Sciatic nerve (tissue), 2 donors: Measurements from ENCODE around the gene OXER1. TPM values are rescaled to one million over a fixed set of nuclear protein-coding genes. Genes with fewer than 3 reads are reported as not detected.
A peak's percentile ranks its signal among the peaks of the same experiment; 100 is the strongest.

ENCODE experiments used
- ATAC-seq: fragments of 200-7000 bp; cut with Tn5 transposase; one replicate; pipeline ENCODE4 v1.9.1; 2020; ENCODE audit warnings: mild to moderate bottlenecking, moderate library complexity
- DNase-seq: peaks from one replicate; pipeline ENCODE4 v3.0.0-alpha.2; 2020; ENCODE audit warnings: low spot score
- intact Hi-C: fragments of 100-400 bp; cut with DNase I; formaldehyde crosslinking; loops from one replicate; pipeline ENCODE4 v1.14.2; 2022
- total RNA-seq: library from RNA; stranded (reverse); fragmentation: NEBNext Ultra II Directional; extraction: Animal tissue kit (Norgen Biotek cat#: 25700); gene quantifications from one replicate; pipeline ENCODE4 v1.2.1, GENCODE V29; 2021
- donor health status: DM: no; HTN: no; CAD: no.
- donor health status: DM: no; HTN: no; CAD: no.

OXER1 gene
- total RNA-seq, 1 donor from 2014 or later, result 2.8 TPM

- intact Hi-C loops, result no loop called here
- ATAC-seq (no peak), DNase-seq (no peak)
Observed at GRCh38 chr2:42775810-42776209, 11.9 kb upstream of the OXER1 start.

- intact Hi-C loops, result no loop called here
- ATAC-seq, result no peak
- no peak for DNase-seq
Observed at GRCh38 chr2:42775186-42775585, 11.3 kb upstream of the OXER1 start.

DNA sequence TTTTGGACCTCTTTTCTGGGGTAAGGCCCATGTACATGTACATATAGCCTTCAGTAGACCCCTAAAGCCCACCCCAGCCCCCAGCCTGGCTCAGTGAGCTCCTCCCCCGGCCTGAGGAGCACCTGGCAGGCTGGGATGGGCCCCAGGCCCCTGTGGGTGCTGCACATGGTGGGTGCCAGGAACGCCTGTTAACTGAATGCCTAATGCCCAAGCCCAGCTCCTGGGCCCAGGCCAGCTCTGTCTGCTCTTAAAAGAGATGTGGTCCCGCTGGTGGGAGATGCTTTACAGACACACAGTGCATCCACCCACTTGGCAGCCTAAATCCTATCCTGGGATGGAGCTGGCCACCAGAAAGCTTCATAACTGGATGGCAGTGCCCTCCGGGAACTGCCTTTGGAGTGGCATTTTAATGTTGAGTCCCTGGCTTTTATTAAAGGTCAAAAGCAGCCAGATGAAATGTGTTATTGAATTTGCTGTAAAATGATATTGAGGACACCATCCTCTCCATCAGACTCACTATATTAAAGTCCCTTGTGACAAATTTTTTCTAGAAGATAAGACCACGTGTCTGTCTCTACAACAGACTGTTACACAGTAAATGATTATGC is 7.7 kb upstream of the OXER1 start:
- DNase-seq, result no peak
- no peak for ATAC-seq
- intact Hi-C loops, result no loop called here

DNA sequence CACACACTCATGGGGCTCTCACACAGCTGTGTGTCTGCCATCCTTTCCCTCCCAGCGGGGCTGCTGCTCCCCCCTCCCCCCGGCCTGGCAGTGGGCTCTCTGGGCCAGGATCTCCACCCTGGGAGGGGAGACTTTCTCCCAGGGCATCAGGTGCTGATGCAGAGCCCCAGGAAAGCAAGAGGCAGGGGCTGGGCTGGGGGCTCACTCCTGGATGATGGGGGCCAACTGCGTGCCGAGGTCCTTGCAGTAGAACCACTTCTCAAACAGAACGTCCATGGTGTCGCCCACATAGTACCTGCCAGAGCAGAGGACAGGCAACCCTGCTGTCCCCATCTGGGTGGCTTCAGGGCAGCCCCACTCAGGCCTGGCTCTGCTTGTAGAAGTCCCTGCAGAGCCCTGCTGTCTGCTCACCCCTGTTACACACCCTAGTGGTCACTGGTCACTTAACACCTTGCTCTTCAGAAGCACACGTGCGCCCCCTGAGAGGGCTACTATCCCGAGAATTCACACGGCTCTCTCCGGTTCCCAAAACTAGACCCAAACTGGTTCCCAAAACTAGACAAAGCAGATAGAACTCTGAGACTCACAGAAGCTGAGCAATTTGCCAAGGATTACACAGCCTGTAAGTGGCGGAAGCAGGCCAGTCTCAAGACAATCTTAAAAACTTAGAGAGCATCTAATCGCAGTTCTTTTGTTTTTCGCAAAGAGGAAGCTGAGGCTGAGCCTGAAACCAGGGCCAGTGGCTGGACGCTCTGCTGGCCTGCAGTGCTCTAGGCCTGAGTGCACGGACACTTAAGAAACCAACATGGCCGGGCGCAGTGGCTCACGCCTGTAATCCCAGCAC is 6.6 kb upstream of the OXER1 start:
- ATAC-seq, result peak; percentile 68
- intact Hi-C loops, result no loop called here
- DNase-seq, result no peak

- DNase-seq, result no peak
- ATAC-seq, result no peak
- intact Hi-C loops, result no loop called here
Observed at GRCh38 chr2:42769583-42770287, 5.8 kb upstream of the OXER1 start.

DNA sequence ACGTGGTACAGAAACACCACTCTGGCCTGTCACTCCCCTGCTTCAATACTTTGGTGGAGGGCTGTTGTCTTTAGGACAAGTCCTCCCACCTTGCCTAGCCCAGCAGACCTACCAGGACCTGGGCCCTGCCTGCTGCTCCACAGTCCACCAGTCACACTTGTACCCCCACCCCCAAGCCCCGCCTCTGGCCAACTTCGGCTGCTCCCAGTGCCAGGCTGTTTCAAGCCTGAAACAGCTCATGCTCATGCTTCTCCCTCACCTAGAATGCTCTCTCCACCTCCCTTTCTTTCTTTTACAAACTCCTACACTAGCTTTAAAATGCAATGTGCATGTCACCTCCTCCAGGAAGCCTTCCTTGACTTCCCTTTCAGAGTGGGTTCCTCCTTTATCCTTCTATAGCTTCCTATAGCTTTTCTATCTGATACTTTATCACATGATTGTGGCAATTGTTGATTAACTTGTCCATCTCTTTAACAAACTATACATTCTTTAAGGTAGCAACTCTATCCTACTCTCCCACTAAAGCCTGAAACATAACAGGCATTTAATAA is 4.8 kb upstream of the OXER1 start:
- ATAC-seq (no peak), DNase-seq (no peak)
- intact Hi-C loops, result no loop called here

GRCh38 chr2:42767899-42768705 is 4.2 kb upstream of the OXER1 start:
- ATAC-seq (no peak), DNase-seq (no peak)
- intact Hi-C loops, result no loop called here

DNA sequence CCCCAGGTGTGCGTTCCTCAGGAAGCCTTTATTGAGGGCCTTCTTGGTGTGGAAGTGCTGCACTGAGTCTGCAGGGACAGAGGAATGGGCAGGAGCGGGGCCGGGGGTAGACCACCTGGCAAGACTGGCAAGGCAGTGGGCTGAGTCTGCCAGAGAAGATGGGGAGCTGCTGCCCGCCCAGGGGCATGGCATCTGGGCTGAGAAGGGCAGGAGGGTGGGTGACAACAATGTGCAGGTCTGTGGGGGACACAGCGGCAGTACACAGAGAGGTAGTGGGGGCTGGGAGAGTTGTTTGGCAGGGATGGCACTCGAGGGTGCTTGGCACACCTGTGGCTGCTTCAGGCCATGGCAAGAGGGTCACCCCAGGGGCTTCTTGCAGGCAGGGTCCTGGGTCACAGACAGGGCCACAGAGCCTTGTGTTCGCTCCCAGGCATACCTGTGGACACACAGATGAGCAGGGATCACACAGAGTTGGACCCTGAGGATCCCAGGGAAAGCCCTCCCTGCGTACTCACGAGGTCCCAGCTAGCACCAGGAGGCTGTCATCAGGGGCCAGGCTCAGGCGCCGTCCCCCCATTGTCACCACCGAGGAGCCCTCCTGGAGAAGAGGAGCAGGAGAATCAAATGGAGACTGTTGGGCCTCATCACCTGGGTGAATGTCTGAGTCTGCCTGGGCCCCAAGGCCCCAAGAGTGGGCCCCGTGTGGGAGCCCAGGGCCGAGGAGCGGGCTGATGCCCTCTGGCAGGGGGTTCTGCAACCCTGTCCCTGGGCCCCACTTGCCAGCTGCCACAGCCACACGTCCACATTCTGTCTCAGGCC is 3.4 kb upstream of the OXER1 start:
- intact Hi-C loops, result no loop called here
- peak; percentile 3 for ATAC-seq

GRCh38 chr2:42765686-42766085 is 1.8 kb upstream of the OXER1 start:
- no peak for DNase-seq
- intact Hi-C loops, result no loop called here
- no peak for ATAC-seq

More for the DNA sequence above, 3.4 kb upstream of the OXER1 start:
- DNase-seq, result no peak

DNA sequence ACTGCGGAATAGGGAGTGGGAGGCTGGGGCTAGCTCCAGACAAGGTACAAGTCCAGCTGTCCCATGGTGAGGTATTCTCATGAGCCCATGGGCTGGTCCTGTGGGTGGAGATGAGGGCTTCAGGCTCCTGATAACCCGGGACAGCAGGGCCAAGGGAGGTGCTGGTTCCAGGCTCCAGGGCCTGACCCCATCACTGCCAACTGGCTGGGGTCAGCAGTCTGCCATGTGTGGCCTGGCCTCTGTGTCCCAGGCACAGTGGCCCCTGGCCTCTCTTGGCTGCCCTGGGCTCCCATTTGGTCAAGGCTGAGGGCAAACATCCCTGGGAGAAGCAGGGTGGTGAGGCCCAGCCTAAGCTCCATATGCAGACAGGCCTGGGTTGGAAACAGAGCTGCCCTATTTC is 966 bp upstream of the OXER1 start:
- no peak for ATAC-seq
- intact Hi-C loops, result no loop called here
- DNase-seq, result no peak

DNA sequence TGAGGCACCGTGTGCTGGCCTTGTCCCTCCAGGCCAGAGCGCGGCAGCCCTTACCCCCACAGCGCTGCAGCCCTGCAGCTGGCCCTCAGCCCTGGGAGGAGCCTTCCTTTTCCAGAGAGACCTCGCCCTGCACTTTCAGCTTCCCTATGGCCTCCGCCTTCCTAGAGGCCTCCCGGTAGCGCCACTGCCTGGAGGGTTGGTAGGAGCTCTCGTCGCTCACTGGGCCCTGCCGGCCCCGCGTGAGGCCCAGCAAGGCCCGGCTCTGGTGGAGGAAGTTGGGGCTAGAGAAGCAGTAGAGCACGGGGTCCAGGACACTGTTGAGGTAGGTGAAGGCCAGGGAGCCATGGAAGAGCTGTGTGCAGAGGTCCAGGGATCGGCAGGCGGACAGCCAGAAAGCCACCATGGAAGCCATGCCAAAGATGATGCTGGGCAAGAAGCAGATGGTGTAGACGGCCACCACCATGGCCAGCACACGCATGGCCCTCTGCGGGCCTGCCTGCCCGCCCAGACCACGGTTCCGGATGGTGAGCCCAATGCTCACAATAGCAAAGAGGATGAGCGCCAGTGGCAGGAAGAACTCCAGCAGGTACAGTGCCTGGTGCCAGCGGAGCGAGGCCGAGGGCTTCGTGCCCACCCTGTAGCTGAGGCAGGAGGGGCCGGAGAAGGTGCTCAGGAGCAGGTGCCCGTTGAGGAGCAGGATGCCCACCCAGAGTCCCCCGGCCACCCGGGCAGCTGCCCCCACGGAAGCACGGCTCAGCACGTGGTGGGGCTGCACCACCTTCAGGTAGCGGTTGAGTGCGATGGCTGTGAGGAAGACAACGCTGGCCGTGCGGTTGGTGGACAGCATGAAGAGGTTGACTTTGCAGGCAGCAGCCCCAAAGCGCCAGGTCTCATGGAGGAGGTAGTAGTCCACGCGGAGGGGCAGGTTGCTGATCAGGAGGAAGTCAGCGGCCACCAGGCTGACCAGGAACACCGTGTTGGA is 821 bp downstream of the OXER1 start:
- ATAC-seq (no peak), DNase-seq (no peak)
- intact Hi-C loops, result no loop called here

DNA sequence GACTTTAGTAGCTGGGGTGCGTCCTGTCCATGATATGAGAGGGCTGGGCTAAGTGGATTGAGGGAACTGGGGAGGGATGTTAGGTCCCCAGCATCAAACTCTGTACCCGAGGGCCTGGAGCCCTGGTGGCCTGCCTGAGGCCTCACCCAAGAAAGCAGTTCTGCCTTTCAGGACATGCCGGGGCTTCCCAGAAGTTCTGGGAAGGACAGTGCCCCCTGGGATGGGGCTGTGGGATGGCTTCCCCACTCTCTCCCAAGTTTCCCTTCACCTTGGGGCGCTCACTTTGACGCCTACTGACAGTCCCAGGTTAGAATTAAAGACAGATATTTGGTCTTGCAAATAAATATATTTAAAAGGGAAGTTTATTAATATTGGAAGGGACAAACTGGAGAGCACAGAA is 1.8 kb downstream of the OXER1 start:
- intact Hi-C loops, result no loop called here
- DNase-seq, result no peak
- no peak for ATAC-seq

DNA sequence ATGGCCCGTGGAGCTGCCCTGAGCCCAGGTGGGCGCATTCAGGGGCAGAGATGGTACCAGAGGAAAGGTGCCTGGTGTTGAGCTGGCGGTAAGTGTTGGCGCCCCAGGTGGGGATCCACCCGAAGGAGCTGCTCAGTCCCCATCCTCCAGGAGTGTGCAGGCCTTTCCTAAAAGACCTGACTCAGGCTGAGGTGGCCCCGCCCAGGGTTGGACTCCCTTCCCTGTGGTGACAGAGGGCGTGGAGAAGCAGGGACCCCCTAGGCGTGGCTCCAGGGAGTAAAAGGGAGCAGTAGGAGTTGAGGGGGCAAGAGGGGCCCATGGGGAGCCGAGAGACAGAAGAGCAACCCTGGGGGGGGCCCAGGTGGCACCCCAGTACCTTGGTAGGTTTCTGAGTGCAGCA is 2.4 kb downstream of the OXER1 start:
- DNase-seq, result no peak
- intact Hi-C loops, result no loop called here

DNA sequence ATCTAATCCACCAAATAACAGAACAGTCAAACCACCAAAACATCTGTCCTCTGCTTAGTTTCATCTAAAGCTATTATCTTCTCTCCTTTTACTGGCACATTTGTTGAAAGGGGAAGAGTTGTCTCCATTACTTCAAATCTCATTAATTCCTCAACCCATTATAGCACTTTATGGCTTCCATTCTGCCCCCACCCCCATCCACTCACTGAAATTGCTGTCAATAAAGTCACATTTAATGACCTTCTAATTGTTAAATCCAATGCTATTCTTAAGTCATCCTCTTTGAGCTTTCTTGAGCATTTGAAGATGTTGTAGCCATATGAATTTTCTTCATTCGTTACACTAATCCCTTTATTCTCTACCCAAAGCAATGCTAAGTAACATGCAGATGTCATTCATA is 5.2 kb downstream of the OXER1 start:
- no peak for DNase-seq
- intact Hi-C loops, result no loop called here
- no peak for ATAC-seq

More for the DNA sequence above, 2.4 kb downstream of the OXER1 start:
- ATAC-seq, result no peak

- no peak for ATAC-seq
Observed at GRCh38 chr2:42757981-42758740, 5.8 kb downstream of the OXER1 start.

DNA sequence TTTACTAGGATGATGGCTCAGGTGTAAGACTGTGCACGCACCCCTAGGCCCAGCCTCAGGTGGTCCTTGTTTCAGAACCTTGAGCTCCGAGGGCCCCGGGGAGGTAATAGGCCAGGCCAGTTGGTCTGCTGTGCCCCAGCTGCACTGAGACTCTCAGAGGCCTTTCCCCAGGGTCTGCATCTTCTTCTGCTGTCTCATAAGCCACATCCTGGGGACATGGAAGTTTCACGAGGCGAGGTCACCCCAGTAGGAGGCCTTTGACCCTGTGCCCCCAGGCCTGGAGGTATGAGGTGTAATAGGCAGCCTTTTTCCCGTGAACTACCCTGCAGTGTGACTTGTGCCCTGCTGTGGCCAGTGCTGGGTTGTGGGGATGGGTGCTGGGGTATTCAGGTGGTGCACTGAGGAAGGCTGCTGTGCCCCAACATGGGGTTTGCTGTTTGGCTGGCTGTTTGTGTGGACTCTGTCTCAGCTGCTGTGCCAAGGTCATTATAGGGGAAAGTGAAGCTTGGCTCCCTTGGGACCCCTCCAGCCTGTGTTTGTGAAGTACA is 6.9 kb downstream of the OXER1 start:
- ATAC-seq (no peak), DNase-seq (no peak)
- intact Hi-C loops, result no loop called here

More at GRCh38 chr2:42757981-42758740, 5.8 kb downstream of the OXER1 start:
- DNase-seq, result no peak
- intact Hi-C loops, result no loop called here
